Measurements from ENCODE around the gene CSRP3.

The CSRP3 gene

GRCh38 chr11:19201737-19202605 is at the start of gene CSRP3:
Gene CSRP3, minus strand, starts transcription at chr11:19201983. Its CDS starts 9,535 bp downstream, at chr11:19192448.
- no peaks in the 10 kb centered on the region for H3K4me1 ChIP-seq (ENCODE audit: insufficient read depth, low read length)
- no peak within 1 kb of the TSS for H3K9ac ChIP-seq (ENCODE audit: low read depth, low read length)
- H3K36me3 ChIP-seq (ENCODE audit: insufficient read depth, low read length): no peaks in the 10 kb centered on the region
- no peaks in the 10 kb centered on the region for H3K9me3 ChIP-seq (ENCODE audit: control insufficient read depth, insufficient read depth, low read length)

GRCh38 chr11:19251577-19251976 is 49.8 kb upstream of the CSRP3 start:
- Histone ChIP-seq H3K9me3 (ENCODE audit: control insufficient read depth, insufficient read depth, low read length) (peaks cover 2% of the 10 kb centered on the region; the same call in 1 of the 2 replicates), H3K4me1 (ENCODE audit: insufficient read depth, low read length) (no peaks in the 10 kb centered on the region), H3K9ac (ENCODE audit: low read depth, low read length) (no peak overlapping the region), H3K36me3 (ENCODE audit: insufficient read depth, low read length) (no peaks in the 10 kb centered on the region)

- Histone ChIP-seq H3K4me1 (ENCODE audit: insufficient read depth, low read length) (no peaks in the 10 kb centered on the region), H3K36me3 (ENCODE audit: insufficient read depth, low read length) (no peaks in the 10 kb centered on the region), H3K9me3 (ENCODE audit: control insufficient read depth, insufficient read depth, low read length) (no peaks in the 10 kb centered on the region; the same call in 1 of the 2 replicates), H3K9ac (ENCODE audit: low read depth, low read length) (no peak overlapping the region)
These were observed 45.0 kb upstream of the CSRP3 start for GRCh38 chr11:19246816-19247215.

GRCh38 chr11:19245351-19245750 is 43.6 kb upstream of the CSRP3 start:
- Histone ChIP-seq H3K9ac (ENCODE audit: low read depth, low read length) (no peak overlapping the region), H3K4me1 (ENCODE audit: insufficient read depth, low read length) (no peaks in the 10 kb centered on the region), H3K36me3 (ENCODE audit: insufficient read depth, low read length) (no peaks in the 10 kb centered on the region), H3K9me3 (ENCODE audit: control insufficient read depth, insufficient read depth, low read length) (no peaks in the 10 kb centered on the region; the same call in 1 of the 2 replicates)

- no peak overlapping the region for H3K9ac ChIP-seq (ENCODE audit: low read depth, low read length)
- H3K36me3 ChIP-seq (ENCODE audit: insufficient read depth, low read length): no peaks in the 10 kb centered on the region
- H3K9me3 ChIP-seq (ENCODE audit: control insufficient read depth, insufficient read depth, low read length): no peaks in the 10 kb centered on the region; the same call in 1 of the 2 replicates
- no peaks in the 10 kb centered on the region for H3K4me1 ChIP-seq (ENCODE audit: insufficient read depth, low read length)
These were observed 42.8 kb upstream of the CSRP3 start for GRCh38 chr11:19244621-19245020.

DNA sequence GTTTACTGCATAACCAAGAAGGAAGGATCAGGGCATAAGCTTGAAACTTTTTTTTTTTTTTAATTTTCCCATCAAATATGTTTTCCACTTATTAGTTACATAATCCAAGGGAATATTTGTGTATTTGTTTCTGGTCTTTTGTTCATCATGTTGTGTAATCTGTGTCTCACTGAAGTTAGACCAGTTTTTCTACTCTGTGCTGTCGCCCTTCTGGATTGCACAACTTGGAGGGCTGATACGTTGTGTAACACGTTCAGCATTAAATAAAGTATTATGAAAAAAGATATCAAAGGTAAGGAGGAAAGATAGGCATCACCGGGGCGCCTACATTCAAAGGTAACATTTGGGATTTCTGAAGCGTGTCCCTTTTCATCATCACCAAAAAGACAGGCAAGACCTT is 42.3 kb upstream of the CSRP3 start:
- Histone ChIP-seq H3K9ac (ENCODE audit: low read depth, low read length) (no peak overlapping the region), H3K9me3 (ENCODE audit: control insufficient read depth, insufficient read depth, low read length) (no peaks in the 10 kb centered on the region), H3K4me1 (ENCODE audit: insufficient read depth, low read length) (no peaks in the 10 kb centered on the region), H3K36me3 (ENCODE audit: insufficient read depth, low read length) (no peaks in the 10 kb centered on the region)

- H3K4me1 ChIP-seq (ENCODE audit: insufficient read depth, low read length): no peaks in the 10 kb centered on the region
- no peak overlapping the region for H3K9ac ChIP-seq (ENCODE audit: low read depth, low read length)
- no peaks in the 10 kb centered on the region for H3K9me3 ChIP-seq (ENCODE audit: control insufficient read depth, insufficient read depth, low read length)
- H3K36me3 ChIP-seq (ENCODE audit: insufficient read depth, low read length): no peaks in the 10 kb centered on the region
These were observed 41.8 kb upstream of the CSRP3 start for GRCh38 chr11:19243613-19244012.

DNA sequence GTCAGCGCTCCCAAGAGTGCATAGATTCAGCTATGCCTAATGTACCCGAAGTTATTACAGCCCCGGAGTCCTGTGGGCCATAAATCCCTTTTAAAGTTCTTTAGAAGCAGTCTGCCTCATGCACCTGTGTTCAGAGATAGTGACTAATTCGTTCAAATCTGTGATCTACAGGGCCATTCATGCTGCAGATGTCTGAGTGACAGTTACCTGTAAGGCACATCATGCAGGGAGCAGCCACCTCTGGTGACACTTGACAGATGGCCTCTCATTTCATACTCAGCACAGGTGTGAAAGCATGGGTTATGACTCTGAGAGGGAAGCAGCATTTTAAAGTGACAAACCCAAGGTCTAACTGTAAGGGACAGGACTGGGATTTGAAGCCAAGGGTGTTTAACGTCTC is 41.4 kb upstream of the CSRP3 start:
- no peaks in the 10 kb centered on the region for H3K9me3 ChIP-seq (ENCODE audit: control insufficient read depth, insufficient read depth, low read length)
- H3K9ac ChIP-seq (ENCODE audit: low read depth, low read length): no peak overlapping the region
- H3K4me1 ChIP-seq (ENCODE audit: insufficient read depth, low read length): no peaks in the 10 kb centered on the region
- no peaks in the 10 kb centered on the region for H3K36me3 ChIP-seq (ENCODE audit: insufficient read depth, low read length)

DNA sequence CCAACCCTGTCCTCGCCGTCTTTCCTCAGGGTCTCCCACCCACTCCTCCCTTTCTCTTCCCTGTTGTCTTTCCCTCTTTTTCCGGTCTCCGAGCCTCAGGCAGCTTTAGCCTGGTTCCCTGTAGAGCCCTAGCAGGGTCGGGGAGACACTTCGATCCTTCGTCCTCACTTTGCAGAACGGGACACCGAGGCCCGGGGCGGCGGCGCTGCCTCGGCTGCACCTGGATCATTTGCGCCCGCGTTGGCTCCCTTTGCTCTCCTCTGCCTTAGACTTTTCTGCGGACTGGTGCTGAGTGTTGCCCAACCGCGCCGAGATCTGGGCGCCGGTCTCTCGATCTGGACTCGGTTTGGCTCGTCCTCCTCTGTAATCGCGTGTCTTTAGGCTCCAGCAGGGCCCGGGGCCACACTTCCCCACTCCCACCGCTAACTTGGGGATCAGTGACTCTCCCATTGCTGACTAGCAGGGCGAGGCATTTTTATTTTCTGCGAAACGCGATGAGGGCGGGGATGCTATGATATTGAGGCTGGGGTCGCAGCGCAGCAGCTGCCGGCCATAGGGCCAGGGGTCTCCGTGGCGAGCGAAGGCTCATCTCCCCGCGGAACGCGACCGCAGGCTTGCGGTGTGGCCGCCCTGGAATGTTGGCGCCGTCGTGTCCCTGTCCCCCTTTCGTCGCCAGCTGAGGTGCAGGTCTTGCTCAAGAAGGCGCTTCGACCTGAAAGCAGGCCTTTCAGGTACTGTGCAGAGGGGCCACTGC is 40.6 kb upstream of the CSRP3 start:
- no peaks in the 10 kb centered on the region for H3K36me3 ChIP-seq (ENCODE audit: insufficient read depth, low read length)
- H3K4me1 ChIP-seq (ENCODE audit: insufficient read depth, low read length): no peaks in the 10 kb centered on the region
- H3K9ac ChIP-seq (ENCODE audit: low read depth, low read length): peak overlapping the region; percentile 90
- no peaks in the 10 kb centered on the region for H3K9me3 ChIP-seq (ENCODE audit: control insufficient read depth, insufficient read depth, low read length)

- Histone ChIP-seq H3K4me1 (ENCODE audit: insufficient read depth, low read length) (no peaks in the 10 kb centered on the region), H3K9ac (ENCODE audit: low read depth, low read length) (peak overlapping the region; percentile 90), H3K36me3 (ENCODE audit: insufficient read depth, low read length) (no peaks in the 10 kb centered on the region), H3K9me3 (ENCODE audit: control insufficient read depth, insufficient read depth, low read length) (no peaks in the 10 kb centered on the region)
These were observed 39.7 kb upstream of the CSRP3 start for GRCh38 chr11:19241260-19242178.

DNA sequence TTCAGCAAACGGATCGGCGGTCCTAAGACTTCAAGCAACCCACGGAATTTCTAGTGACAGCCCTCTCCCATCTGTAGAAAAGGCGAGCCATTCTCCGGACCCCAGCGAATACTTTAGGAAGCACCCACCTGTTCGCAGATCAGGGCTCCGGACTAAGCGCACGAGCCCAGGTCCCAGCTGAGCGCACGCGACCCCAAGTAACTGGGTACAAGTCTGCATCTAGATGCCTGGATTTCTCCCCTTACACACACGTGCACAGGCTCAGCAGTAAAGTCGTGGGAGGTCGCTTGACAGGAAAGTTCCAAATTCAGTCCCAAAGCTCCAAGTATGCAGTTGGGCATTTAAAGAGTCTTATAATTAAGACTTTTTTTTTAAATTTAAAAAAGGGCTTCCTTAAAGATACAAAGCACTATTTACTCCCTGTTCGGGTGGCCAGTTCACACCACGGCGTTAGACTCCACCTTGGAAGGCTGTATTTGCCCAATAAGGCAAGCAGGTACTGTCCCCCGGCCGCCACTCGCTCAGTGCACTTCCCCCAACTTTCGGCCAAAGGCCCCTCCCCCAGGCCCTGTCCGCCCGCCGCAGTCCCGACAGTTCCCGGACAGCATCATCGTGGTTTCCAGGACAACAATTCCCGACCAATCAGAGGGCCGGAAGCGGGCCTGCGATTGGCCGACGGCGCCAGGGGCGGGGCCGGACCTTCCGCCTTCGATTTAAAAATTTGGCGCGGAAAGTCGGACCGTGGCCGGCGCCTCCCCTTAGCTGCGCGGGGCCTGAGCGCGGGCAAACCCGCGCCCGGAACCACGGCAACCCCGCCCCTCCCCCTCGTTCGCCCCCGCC is 38.9 kb upstream of the CSRP3 start, which contains the start of gene E2F8:
E2F8 (minus strand) TSS at position 526 of the 840 bp plus-strand sequence. CDS start 824 bp downstream, outside the sequence.
- Histone ChIP-seq H3K9ac (ENCODE audit: low read depth, low read length) (peak within 1 kb of the TSS; percentile 90), H3K36me3 (ENCODE audit: insufficient read depth, low read length) (no peaks in the 10 kb centered on the region), H3K4me1 (ENCODE audit: insufficient read depth, low read length) (no peaks in the 10 kb centered on the region)

DNA sequence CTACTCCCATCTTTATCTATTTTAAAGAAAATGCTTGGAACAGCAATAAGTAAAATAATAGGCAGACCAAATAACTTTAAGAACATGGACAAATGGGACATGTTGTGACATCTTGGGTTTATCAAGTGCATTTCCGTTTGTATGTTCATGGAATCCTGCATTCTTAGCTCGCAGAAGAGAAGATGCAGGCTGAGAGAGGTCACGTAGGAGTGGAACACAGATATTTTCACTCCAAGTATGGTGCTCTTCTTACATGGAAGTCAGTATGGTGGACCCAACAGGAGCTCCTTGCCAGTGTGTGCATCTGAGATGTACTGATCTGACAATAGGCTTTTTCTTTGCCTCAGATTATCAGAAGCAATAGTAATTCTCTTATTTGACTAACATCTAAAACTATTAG is 37.3 kb upstream of the CSRP3 start:
- Histone ChIP-seq H3K9me3 (ENCODE audit: control insufficient read depth, insufficient read depth, low read length) (no peaks in the 10 kb centered on the region), H3K9ac (ENCODE audit: low read depth, low read length) (no peak overlapping the region), H3K4me1 (ENCODE audit: insufficient read depth, low read length) (no peaks in the 10 kb centered on the region), H3K36me3 (ENCODE audit: insufficient read depth, low read length) (no peaks in the 10 kb centered on the region)

More for the DNA sequence above, 38.9 kb upstream of the CSRP3 start, which contains the start of gene E2F8:
- no peaks in the 10 kb centered on the region for H3K9me3 ChIP-seq (ENCODE audit: control insufficient read depth, insufficient read depth, low read length)

GRCh38 chr11:19237813-19238212 is 36.0 kb upstream of the CSRP3 start:
- no peak overlapping the region for H3K9ac ChIP-seq (ENCODE audit: low read depth, low read length)
- H3K4me1 ChIP-seq (ENCODE audit: insufficient read depth, low read length): no peaks in the 10 kb centered on the region
- H3K36me3 ChIP-seq (ENCODE audit: insufficient read depth, low read length): no peaks in the 10 kb centered on the region
- H3K9me3 ChIP-seq (ENCODE audit: control insufficient read depth, insufficient read depth, low read length): no peaks in the 10 kb centered on the region

Measured in ES-I3 (cell line).